Keratinocyte (primary cell): ENCODE data around the gene DPCD. TPM values are rescaled to one million over a fixed set of nuclear protein-coding genes. Genes with fewer than 3 reads are reported as not detected.

ENCODE experiments used
- DNase-seq: peaks from one replicate; pipeline ENCODE4 v3.0.0-alpha.2; 2011; ENCODE audit warnings: low read depth, missing footprints, low spot score
- FAIRE-seq: peaks from 2 replicates; lab custom pipeline; 2011; peaks lifted over from hg19 to GRCh38; lab: Jason Lieb, UNC
- H2AFZ ChIP-seq: 2 replicates; pipeline ENCODE4 v1.6.0; 2012; ENCODE audit warnings: low read length, control low read depth, inconsistent platforms; ENCODE audit not compliant: control insufficient read depth
- H3K27ac ChIP-seq: 2 replicates; pipeline ENCODE4 v1.5.1; 2011; ENCODE audit warnings: low read length; ENCODE audit not compliant: control insufficient read depth, insufficient read depth
- H3K27me3 ChIP-seq: 3 replicates; pipeline ENCODE4 v1.6.0; 2011; ENCODE audit warnings: low read length; ENCODE audit not compliant: control insufficient read depth, insufficient read depth; ENCODE audit errors: extremely low read depth
- H3K36me3 ChIP-seq, 2 experiments: 2 replicates in 1 of 2; 3 replicates in 1 of 2; pipeline ENCODE4 v1.5.1; 2011; ENCODE audit warnings: low read length in 2 of 2, mild to moderate bottlenecking in 1 of 2; ENCODE audit not compliant: control insufficient read depth in 2 of 2, insufficient read depth in 2 of 2; ENCODE audit errors: extremely low read depth in 1 of 2
- H3K4me1 ChIP-seq: 3 replicates; pipeline ENCODE4 v1.5.1; 2011; ENCODE audit warnings: low read length; ENCODE audit not compliant: control insufficient read depth, insufficient read depth; ENCODE audit errors: extremely low read depth
- H3K4me2 ChIP-seq: 3 replicates; pipeline ENCODE4 v1.6.0; 2011; ENCODE audit warnings: low read depth, low read length; ENCODE audit not compliant: control insufficient read depth, insufficient read depth; ENCODE audit errors: extremely low read depth
- H3K4me3 ChIP-seq, 3 experiments: fragments of 200-600 bp in 1 of 3; sonication (generic) in 1 of 3; 2 replicates in 2 of 3; 3 replicates in 1 of 3; pipeline ENCODE4 v1.5.1; 2011 to 2016; ENCODE audit warnings: low read length in 3 of 3, mild to moderate bottlenecking in 3 of 3, control low read depth in 2 of 3, inconsistent platforms in 1 of 3, low read depth in 1 of 3, mixed read lengths in 1 of 3, mixed run types in 1 of 3, moderate library complexity in 1 of 3; ENCODE audit not compliant: control insufficient read depth in 2 of 3, insufficient read depth in 2 of 3; ENCODE audit errors: extremely low read depth in 1 of 3
- H3K79me2 ChIP-seq: 2 replicates; pipeline ENCODE4 v1.6.0; 2012; ENCODE audit warnings: low read length; ENCODE audit not compliant: control insufficient read depth, insufficient read depth
- H3K9ac ChIP-seq: 3 replicates; pipeline ENCODE4 v1.6.0; 2011; ENCODE audit warnings: low read length; ENCODE audit not compliant: control insufficient read depth, insufficient read depth; ENCODE audit errors: extremely low read depth
- H3K9me1 ChIP-seq: 3 replicates; pipeline ENCODE4 v1.6.0; 2011; ENCODE audit warnings: low read length; ENCODE audit not compliant: control insufficient read depth, insufficient read depth; ENCODE audit errors: extremely low read depth
- H3K9me3 ChIP-seq: 2 replicates; pipeline ENCODE4 v1.5.1; 2012; ENCODE audit warnings: low read depth, low read length; ENCODE audit not compliant: control insufficient read depth
- H4K20me1 ChIP-seq: 3 replicates; pipeline ENCODE4 v1.6.0; 2011; ENCODE audit warnings: low read length; ENCODE audit not compliant: control insufficient read depth, insufficient read depth; ENCODE audit errors: extremely low read depth
- EZH2 ChIP-seq: IDR thresholded peaks from one replicate; pipeline ENCODE4 v1.6.1; 2012; ENCODE audit warnings: inconsistent platforms, mild to moderate bottlenecking, low read length, moderate library complexity
- dilution Hi-C: fragments of 300-500 bp; cut with MboI; formaldehyde crosslinking; loops from one replicate; pipeline ENCODE4 v1.7.0; 2020; ENCODE audit warnings: low sequenced_read_pairs; ENCODE audit not compliant: extremely low pct_ligation_motif_present
- polyA plus RNA-seq, 5 experiments: library from polyadenylated mRNA; depleted of rRNA in 3 of 5; stranded (reverse) in 3 of 5; stranded (forward) in 1 of 5; unstranded in 1 of 5; fragments of >200 nt; gene quantifications; 1 replicate in 1 of 5; 2 replicates in 3 of 5; 3 replicates in 1 of 5; pipeline versions ENCODE4 v1.2.1 to v1.2.3, GENCODE V29; 2011 to 2012; ENCODE audit warnings: missing spikeins in 2 of 5, low read depth in 1 of 5, low replicate concordance in 1 of 5
- TF ChIP-seq, protein P1 (sequence below), 3 experiments: IDR thresholded peaks in 1 of 3; conservative IDR thresholded peaks in 1 of 3; optimal IDR thresholded peaks in 1 of 3; 2 replicates in 2 of 3; 3 replicates in 1 of 3; pipeline versions ENCODE3 to v1.5.1; 2011; ENCODE audit warnings: low read length in 3 of 3, mild to moderate bottlenecking in 3 of 3, moderate library complexity in 2 of 3, control low read depth in 1 of 3, inconsistent platforms in 1 of 3; ENCODE audit not compliant: insufficient read depth in 2 of 3; ENCODE audit errors: extremely low read depth in 1 of 3

The DPCD gene
- polyA plus RNA-seq, 1 donor (not counting 4 experiments of a cell fraction or from before 2014, with no cell fraction given): 58.1 TPM

GRCh38 chr10:101557541-101557940, 30.6 kb upstream of the DPCD start:
- no peak for DNase-seq
- H4K20me1 ChIP-seq: no peaks in the 10 kb centered on the region
- FAIRE-seq: peak; percentile 13
- H3K9me3 ChIP-seq: no peaks in the 10 kb centered on the region
- H3K27me3 ChIP-seq: no peaks in the 10 kb centered on the region
- peak overlapping the region; percentile 64 for H3K4me2 ChIP-seq
- no peak overlapping the region for H3K4me3 ChIP-seq
- no peak overlapping the region for H3K27ac ChIP-seq
- H3K79me2 ChIP-seq: no peaks in the 10 kb centered on the region
- H3K9ac ChIP-seq: no peak overlapping the region
- TF ChIP-seq, protein P1, sequence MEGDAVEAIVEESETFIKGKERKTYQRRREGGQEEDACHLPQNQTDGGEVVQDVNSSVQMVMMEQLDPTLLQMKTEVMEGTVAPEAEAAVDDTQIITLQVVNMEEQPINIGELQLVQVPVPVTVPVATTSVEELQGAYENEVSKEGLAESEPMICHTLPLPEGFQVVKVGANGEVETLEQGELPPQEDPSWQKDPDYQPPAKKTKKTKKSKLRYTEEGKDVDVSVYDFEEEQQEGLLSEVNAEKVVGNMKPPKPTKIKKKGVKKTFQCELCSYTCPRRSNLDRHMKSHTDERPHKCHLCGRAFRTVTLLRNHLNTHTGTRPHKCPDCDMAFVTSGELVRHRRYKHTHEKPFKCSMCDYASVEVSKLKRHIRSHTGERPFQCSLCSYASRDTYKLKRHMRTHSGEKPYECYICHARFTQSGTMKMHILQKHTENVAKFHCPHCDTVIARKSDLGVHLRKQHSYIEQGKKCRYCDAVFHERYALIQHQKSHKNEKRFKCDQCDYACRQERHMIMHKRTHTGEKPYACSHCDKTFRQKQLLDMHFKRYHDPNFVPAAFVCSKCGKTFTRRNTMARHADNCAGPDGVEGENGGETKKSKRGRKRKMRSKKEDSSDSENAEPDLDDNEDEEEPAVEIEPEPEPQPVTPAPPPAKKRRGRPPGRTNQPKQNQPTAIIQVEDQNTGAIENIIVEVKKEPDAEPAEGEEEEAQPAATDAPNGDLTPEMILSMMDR (optimal IDR thresholded peaks at IDR 0.05 in 1 of 3, IDR thresholded peaks at IDR 0.05 in 1 of 3, conservative IDR thresholded peaks at IDR 0.05 in 1 of 3; ENCODE audit: extremely low read depth in 1 of 3, insufficient read depth in 2 of 3, low read length in 3 of 3): no peak
- peaks cover 0 to 4% of the 10 kb centered on the region in 2 experiments for H3K36me3 ChIP-seq
- dilution Hi-C loops: no loop called here
- H2AFZ ChIP-seq: no peak overlapping the region
- no peaks in the 10 kb centered on the region for H3K9me1 ChIP-seq
- H3K4me1 ChIP-seq: peaks cover 14% of the 10 kb centered on the region

- H3K9me1 ChIP-seq: no peaks in the 10 kb centered on the region
- H3K4me3 ChIP-seq: no peak overlapping the region
- H4K20me1 ChIP-seq: no peaks in the 10 kb centered on the region
- H3K9ac ChIP-seq: no peak overlapping the region
- H3K4me1 ChIP-seq: peaks cover 14% of the 10 kb centered on the region
- no peaks in the 10 kb centered on the region for H3K9me3 ChIP-seq
- dilution Hi-C loops: no loop called here
- no peaks in the 10 kb centered on the region for H3K27me3 ChIP-seq
- TF ChIP-seq EZH2: no peak
- TF ChIP-seq, protein P1 (optimal IDR thresholded peaks at IDR 0.05 in 1 of 3, IDR thresholded peaks at IDR 0.05 in 1 of 3, conservative IDR thresholded peaks at IDR 0.05 in 1 of 3; ENCODE audit: extremely low read depth in 1 of 3, insufficient read depth in 2 of 3, low read length in 3 of 3): no peak
- peak; percentile 99 for FAIRE-seq
- H2AFZ ChIP-seq: peak overlapping the region; percentile 73
- no peaks in the 10 kb centered on the region for H3K79me2 ChIP-seq
- H3K4me2 ChIP-seq: peak overlapping the region; percentile 64
- H3K36me3 ChIP-seq: peaks cover 0 to 2% of the 10 kb centered on the region in 2 experiments
- peak; percentile 81 for DNase-seq
- peak overlapping the region; percentile 37 for H3K27ac ChIP-seq
Observed at GRCh38 chr10:101558204-101558603, 29.9 kb upstream of the DPCD start.
